GM23248 (cell line): ENCODE results near the gene GFI1B.

Source experiments
- EZH2 ChIP-seq: fragments of 200-600 bp; sonication (generic); IDR thresholded peaks from 2 replicates; pipeline ENCODE4 v1.6.1; 2018; ENCODE audit warnings: antibody characterized with exemption, mild to moderate bottlenecking; ENCODE audit not compliant: insufficient read depth, poor library complexity, severe bottlenecking
- EZH2phosphoT487 ChIP-seq: fragments of 200-600 bp; sonication (generic); IDR thresholded peaks from 2 replicates; pipeline ENCODE4 v1.6.1; 2018; ENCODE audit warnings: antibody characterized with exemption, moderate library complexity, mild to moderate bottlenecking, low read depth; ENCODE audit not compliant: insufficient read depth

DNA sequence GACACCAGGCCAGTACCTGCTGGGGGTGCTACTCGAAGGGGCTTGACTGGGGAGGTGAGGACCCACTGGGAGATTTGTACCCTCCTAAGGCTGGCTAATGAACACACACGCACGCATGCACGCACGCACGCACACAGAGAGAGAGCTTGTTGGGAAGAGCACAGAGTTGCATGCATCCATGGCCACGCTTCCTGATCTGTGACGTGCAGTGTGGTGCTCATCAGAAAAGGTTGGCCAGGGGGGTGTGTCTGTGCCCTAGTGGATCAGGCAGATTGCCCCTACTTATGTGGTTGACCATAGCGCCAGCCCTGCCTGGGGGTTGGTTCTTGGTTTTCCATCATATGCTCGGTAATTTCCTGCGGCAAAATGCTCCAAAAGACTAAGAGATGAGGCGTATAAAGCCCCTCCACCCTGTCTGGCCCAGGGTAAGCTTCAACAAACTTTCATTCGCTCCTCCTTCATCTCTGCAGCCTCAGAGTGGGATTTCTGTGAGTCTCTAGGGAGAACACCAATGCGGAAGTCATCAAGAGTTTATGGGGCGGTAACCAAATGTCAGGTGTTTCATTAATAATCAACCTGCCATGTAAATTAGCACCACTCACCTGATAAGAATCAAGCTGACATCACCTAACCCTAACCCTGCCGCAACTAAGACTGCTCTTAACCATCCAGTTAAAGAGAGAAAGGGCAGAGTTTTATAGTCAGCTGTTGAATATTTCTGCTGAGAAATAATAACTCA, 8.0 kb upstream of the GFI1B start:
- no peak for TF ChIP-seq EZH2phosphoT487
- TF ChIP-seq EZH2, result no peak
